ENCODE results near the gene GAA.

- TF ChIP-seq CTCF (IDR thresholded peaks at IDR 0.05; ENCODE audit: low read depth, low read length, missing input control) (no peak), REST (IDR thresholded peaks at IDR 0.05) (no peak), JUND (IDR thresholded peaks at IDR 0.05) (no peak)
- TF ChIP-seq, protein P1, sequence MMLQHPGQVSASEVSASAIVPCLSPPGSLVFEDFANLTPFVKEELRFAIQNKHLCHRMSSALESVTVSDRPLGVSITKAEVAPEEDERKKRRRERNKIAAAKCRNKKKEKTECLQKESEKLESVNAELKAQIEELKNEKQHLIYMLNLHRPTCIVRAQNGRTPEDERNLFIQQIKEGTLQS (IDR thresholded peaks at IDR 0.05), result no peak
Measured at GRCh38 chr17:80083136-80083661, 18.2 kb upstream of the GAA start.
